Rectal smooth muscle tissue (tissue), 1 donor: ENCODE measurements around the gene NAE1.
"Not testable (repeated sequence)": the region's sequence is repeated elsewhere in the genome, so short reads cannot be mapped to it uniquely, and the experiment has no call there.

Source experiments
- H3K27ac ChIP-seq: one replicate; pipeline ENCODE4 v1.7.0; 2013; ENCODE audit warnings: low read depth, low read length, inconsistent platforms
- H3K27me3 ChIP-seq: one replicate; pipeline ENCODE4 v1.7.0; 2013; ENCODE audit warnings: low read length; ENCODE audit not compliant: control insufficient read depth, insufficient read depth
- H3K36me3 ChIP-seq: one replicate; pipeline ENCODE4 v1.7.0; 2013; ENCODE audit warnings: low read length; ENCODE audit not compliant: control insufficient read depth, insufficient read depth
- H3K4me1 ChIP-seq: one replicate; pipeline ENCODE4 v1.7.0; 2013; ENCODE audit warnings: low read length; ENCODE audit not compliant: control insufficient read depth, insufficient read depth
- H3K4me3 ChIP-seq: one replicate; pipeline ENCODE4 v1.7.0; 2013; ENCODE audit warnings: low read length
- H3K9ac ChIP-seq: one replicate; pipeline ENCODE4 v1.7.0; 2013; ENCODE audit warnings: low read length

Gene NAE1

GRCh38 chr16:66830422-66831404, at the start of gene NAE1:
TSS of gene NAE1 (minus strand) at chr16:66830976. CDS start at chr16:66830899, 77 bp downstream.
- no peaks in the 10 kb centered on the region for H3K27me3 ChIP-seq
- peak within 1 kb of the TSS; percentile 68 for H3K9ac ChIP-seq
- H3K4me3 ChIP-seq = peak within 1 kb of the TSS; percentile 80
- peak within 1 kb of the TSS; percentile 93 for H3K27ac ChIP-seq
- H3K4me1 ChIP-seq = peaks cover 10% of the 10 kb centered on the region
- no peaks in the 10 kb centered on the region for H3K36me3 ChIP-seq

- H3K27me3 ChIP-seq = no peaks in the 10 kb centered on the region
- H3K9ac ChIP-seq = no peak overlapping the region
- peaks cover 5% of the 10 kb centered on the region for H3K4me1 ChIP-seq
- H3K36me3 ChIP-seq = no peaks in the 10 kb centered on the region
- H3K27ac ChIP-seq = no peak overlapping the region
- no peak overlapping the region for H3K4me3 ChIP-seq
Observed at GRCh38 chr16:66878067-66878466, 47.3 kb upstream of the NAE1 start.

GRCh38 chr16:66874079-66874775, 43.5 kb upstream of the NAE1 start:
- H3K9ac ChIP-seq = no peak overlapping the region
- no peaks in the 10 kb centered on the region for H3K27me3 ChIP-seq
- H3K4me1 ChIP-seq = no peaks in the 10 kb centered on the region
- no peak overlapping the region for H3K4me3 ChIP-seq
- no peaks in the 10 kb centered on the region for H3K36me3 ChIP-seq
- H3K27ac ChIP-seq = no peak overlapping the region

GRCh38 chr16:66873685-66874055, 42.9 kb upstream of the NAE1 start:
- no peak overlapping the region for H3K9ac ChIP-seq
- no peaks in the 10 kb centered on the region for H3K4me1 ChIP-seq
- no peaks in the 10 kb centered on the region for H3K36me3 ChIP-seq
- H3K27ac ChIP-seq = no peak overlapping the region
- H3K27me3 ChIP-seq = no peaks in the 10 kb centered on the region
- H3K4me3 ChIP-seq = no peak overlapping the region

GRCh38 chr16:66872943-66873684, 42.3 kb upstream of the NAE1 start:
- Histone ChIP-seq H3K27me3 (no peaks in the 10 kb centered on the region), H3K4me3 (peak overlapping the region; percentile 74), H3K9ac (peak overlapping the region; percentile 45), H3K4me1 (no peaks in the 10 kb centered on the region), H3K27ac (no peak overlapping the region), H3K36me3 (no peaks in the 10 kb centered on the region)

- H3K27me3 ChIP-seq = no peaks in the 10 kb centered on the region
- H3K36me3 ChIP-seq = no peaks in the 10 kb centered on the region
- H3K4me3 ChIP-seq = peak overlapping the region; percentile 74
- H3K9ac ChIP-seq = peak overlapping the region; percentile 45
- H3K27ac ChIP-seq = no peak overlapping the region
- no peaks in the 10 kb centered on the region for H3K4me1 ChIP-seq
Observed at GRCh38 chr16:66872559-66872942, 41.8 kb upstream of the NAE1 start.

GRCh38 chr16:66871840-66872239, 41.1 kb upstream of the NAE1 start:
- no peak overlapping the region for H3K9ac ChIP-seq

GRCh38 chr16:66871363-66871762, 40.6 kb upstream of the NAE1 start:
- not testable (repeated sequence) for H3K36me3 ChIP-seq, H3K4me1 ChIP-seq, H3K27ac ChIP-seq, H3K9ac ChIP-seq, H3K4me3 ChIP-seq, H3K27me3 ChIP-seq

More at GRCh38 chr16:66871840-66872239, 41.1 kb upstream of the NAE1 start:
- no peak overlapping the region for H3K27ac ChIP-seq
- H3K36me3 ChIP-seq = no peaks in the 10 kb centered on the region
- no peak overlapping the region for H3K4me3 ChIP-seq
- H3K27me3 ChIP-seq = no peaks in the 10 kb centered on the region
- H3K4me1 ChIP-seq = no peaks in the 10 kb centered on the region

- Histone ChIP-seq H3K27ac (no peak overlapping the region), H3K4me1 (no peaks in the 10 kb centered on the region), H3K4me3 (no peak overlapping the region), H3K9ac (no peak overlapping the region), H3K27me3 (no peaks in the 10 kb centered on the region), H3K36me3 (no peaks in the 10 kb centered on the region)
Observed at GRCh38 chr16:66869424-66869823, 38.6 kb upstream of the NAE1 start.

- H3K4me1 ChIP-seq = no peaks in the 10 kb centered on the region
- no peak overlapping the region for H3K27ac ChIP-seq
- no peak overlapping the region for H3K9ac ChIP-seq
- H3K36me3 ChIP-seq = no peaks in the 10 kb centered on the region
- no peaks in the 10 kb centered on the region for H3K27me3 ChIP-seq
- no peak overlapping the region for H3K4me3 ChIP-seq
Observed at GRCh38 chr16:66863707-66864106, 32.9 kb upstream of the NAE1 start.

GRCh38 chr16:66862023-66862520, 31.3 kb upstream of the NAE1 start:
- H3K27ac ChIP-seq = no peak overlapping the region
- no peak overlapping the region for H3K4me3 ChIP-seq
- no peaks in the 10 kb centered on the region for H3K4me1 ChIP-seq

More at GRCh38 chr16:66862023-66862520, 31.3 kb upstream of the NAE1 start:
- Histone ChIP-seq H3K27me3 (no peaks in the 10 kb centered on the region), H3K36me3 (no peaks in the 10 kb centered on the region), H3K9ac (no peak overlapping the region)
